ENCODE data around the gene CXCR6. TPM values are rescaled to one million over a fixed set of nuclear protein-coding genes. Genes with fewer than 3 reads are reported as not detected.
A peak's percentile ranks its signal among the peaks of the same experiment; 100 is the strongest.

Gene CXCR6
- total and polyA plus RNA-seq, 2 of the 13 experiments (the other 11 are each of a cell fraction or from before 2014, with no cell fraction given), result not detected

GRCh38 chr3:45969953-45970352, 26.7 kb downstream of the CXCR6 start (continued):
- TF ChIP-seq DR1 (CRISPR knock-in tag; IDR thresholded peaks at IDR 0.05), result no peak
- no peak for TF ChIP-seq SETDB1 (CRISPR knock-in tag; IDR thresholded peaks at IDR 0.05; ENCODE audit: borderline replicate concordance)
- TF ChIP-seq TBX2 (CRISPR knock-in tag; IDR thresholded peaks at IDR 0.05; ENCODE audit: borderline replicate concordance), result no peak
- no peak for TF ChIP-seq TOE1 (CRISPR knock-in tag; IDR thresholded peaks at IDR 0.05)

- H2AFZ ChIP-seq (ENCODE audit: low read length), result no peak overlapping the region
- in situ Hi-C loops (cut with HindIII; ENCODE audit: extremely low pct_ligation_motif_present, low pct_unique_long_range_greater_than_20kb) (no loop called here), intact Hi-C loops (cut with micrococcal nuclease; ENCODE audit: unreplicated experiment) (no loop called here)
- ATAC-seq (no peak), FAIRE-seq (no peak), DNase-seq (ENCODE audit: low spot score) (no peak)
- H3K27ac ChIP-seq (ENCODE audit: extremely low read length, insufficient read depth, low read length), result no peak overlapping the region
- BruUV-seq (replicated peaks), result no TSS peak
- TF ChIP-seq SNRNP70 (IDR thresholded peaks at IDR 0.05; ENCODE audit: low read depth, low read length), result no peak
- no peak for TF ChIP-seq ZNF7 (CRISPR knock-in tag; IDR thresholded peaks at IDR 0.05)
- TF ChIP-seq LRRFIP1 (CRISPR knock-in tag; conservative IDR thresholded peaks at IDR 0.05), result no peak
- TF ChIP-seq HIVEP1 (CRISPR knock-in tag; IDR thresholded peaks at IDR 0.05), result no peak
- TF ChIP-seq MAFK (conservative IDR thresholded peaks at IDR 0.05 in 1 of 2, IDR thresholded peaks at IDR 0.05 in 1 of 2; ENCODE audit: low read length in 2 of 2), result peak in 1 of 2 experiments; percentile 29; a peak in 1 of 4 replicates
- no peak for TF ChIP-seq ZNF557 (CRISPR knock-in tag; IDR thresholded peaks at IDR 0.05)
- no peak overlapping the region for H3K9ac ChIP-seq (ENCODE audit: insufficient read depth, low read depth, low read length)
- H3K4me2 ChIP-seq (ENCODE audit: low read depth, low read length), result no peak overlapping the region
- peaks cover 14 to 68% of the 10 kb centered on the region in 2 experiments for H3K36me3 ChIP-seq (replicated peaks in 1 of 2; ENCODE audit: control insufficient read depth in 1 of 2, insufficient read depth in 2 of 2, low read length in 2 of 2)
- H3K4me3 ChIP-seq (replicated peaks in 1 of 3; ENCODE audit: insufficient read depth in 1 of 3, low read depth in 2 of 3, low read length in 3 of 3), result no peak overlapping the region
- ChIA-PET POLR2A (interaction anchor here (1.0 kb wide), 1 partner anchor 13 kb away, joined by 3 read pairs; no protein-coding TSS in a partner anchor), CTCF (ENCODE audit: low intra/inter-chr PET ratio, low total read pairs) (no interaction called here)
- 97% methylated on average over 6 of the region's 6 CpGs for WGBS (ENCODE audit: low lambda C conversion rate)
- H3K27me3 ChIP-seq (ENCODE audit: control insufficient read depth in 1 of 2, insufficient read depth in 2 of 2, low read length in 2 of 2), result no peaks in the 10 kb centered on the region
- no peaks in the 10 kb centered on the region for H3K9me3 ChIP-seq (ENCODE audit: low read length)
- H3K79me2 ChIP-seq (ENCODE audit: insufficient read depth, low read length), result no peaks in the 10 kb centered on the region
- no peaks in the 10 kb centered on the region for H3K4me1 ChIP-seq (ENCODE audit: insufficient read depth, low read length)
- no peaks in the 10 kb centered on the region for H4K20me1 ChIP-seq (ENCODE audit: insufficient read depth, low read length)
Measured at GRCh38 chr3:45972534-45973402, 29.5 kb downstream of the CXCR6 start.
